ENCODE data around the gene HDAC2. TPM values are rescaled to one million over a fixed set of nuclear protein-coding genes. Genes with fewer than 3 reads are reported as not detected.

HDAC2 gene
- total RNA-seq, 5 donors from 2014 or later (not counting 1 experiment from before 2014, with no cell fraction given), result 44.7 to 54.6 (median 50.1) TPM

- H3K27ac ChIP-seq (ENCODE audit: low read length), result no peak overlapping the region
- no peak overlapping the region for H3K4me3 Mint-ChIP-seq
- no peak for ATAC-seq (replicated peaks in 1 of 4)
- H3K27me3 ChIP-seq (replicated peaks in 1 of 2; ENCODE audit: control insufficient read depth in 2 of 2, extremely low read depth in 1 of 2, insufficient read depth in 2 of 2, low read length in 1 of 2), result peaks cover 0 to 4% of the 10 kb centered on the region in 2 experiments
- H3K27me3 Mint-ChIP-seq, result peaks cover 5 to 10% of the 10 kb centered on the region in 2 donors
- no peak overlapping the region for H3K4me3 ChIP-seq (ENCODE audit: control insufficient read depth in 1 of 2, extremely low read depth in 1 of 2, low read length in 1 of 2)
- no peaks in the 10 kb centered on the region for H3K9me3 ChIP-seq
- H3K9me3 Mint-ChIP-seq, result peaks cover 0 to 4% (median 0%) of the 10 kb centered on the region in 3 donors
- no peaks in the 10 kb centered on the region for H3K36me3 ChIP-seq (ENCODE audit: control insufficient read depth in 2 of 2, extremely low read depth in 1 of 2, insufficient read depth in 1 of 2, low read length in 1 of 2)
- ChIA-PET POLR2A (interaction anchor here in 1 of 2 donors (0.7 kb wide), 1 partner anchor 36 kb away, joined by 6 read pairs; no protein-coding TSS in a partner anchor), CTCF (interaction anchor here in 1 of 2 donors (0.7 kb wide), 1 partner anchor 124 kb away, joined by 3 read pairs; no protein-coding TSS in a partner anchor)
- H3K4me1 ChIP-seq (ENCODE audit: control insufficient read depth in 1 of 2, extremely low read depth in 1 of 2, insufficient read depth in 2 of 2, low read length in 2 of 2), result peaks cover 4 to 8% of the 10 kb centered on the region in 2 experiments
- H3K27ac Mint-ChIP-seq, result no peak overlapping the region
- H3K4me1 Mint-ChIP-seq, result peaks cover 16 to 29% (median 22%) of the 10 kb centered on the region in 3 donors
- WGBS (ENCODE audit: insufficient coverage), result no CpG with 5 or more reads among the region's 2 CpGs
- no peaks in the 10 kb centered on the region for H3K36me3 Mint-ChIP-seq
- DNase-seq, result no peak
Observed at GRCh38 chr6:114009192-114009591, 38.2 kb upstream of the HDAC2 start.

DNA sequence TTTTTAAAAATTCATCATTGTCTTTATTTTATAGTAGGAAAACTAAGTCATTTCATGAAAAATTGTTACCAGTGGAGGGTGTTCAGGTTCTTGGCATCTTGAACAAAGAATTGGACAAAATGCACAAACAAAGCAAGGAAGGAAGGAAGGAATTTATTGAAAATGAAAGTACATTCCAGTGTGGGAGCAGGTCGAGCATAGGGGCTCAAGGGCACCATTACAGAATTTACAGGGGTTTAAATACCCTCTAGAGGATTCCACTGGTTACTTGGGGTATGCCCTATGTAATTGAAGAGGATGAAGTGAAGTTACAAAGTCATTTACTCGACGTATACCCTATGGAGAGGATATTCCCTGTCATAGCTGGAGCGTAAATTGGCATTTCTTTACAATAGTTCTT is 37.4 kb upstream of the HDAC2 start:
- CTCF ChIA-PET, result no interaction called here
- Mint-ChIP-seq H3K36me3 (no peaks in the 10 kb centered on the region), H3K4me1 (peaks cover 16 to 29% (median 22%) of the 10 kb centered on the region in 3 donors), H3K27ac (no peak overlapping the region), H3K9me3 (peaks cover 0 to 4% (median 0%) of the 10 kb centered on the region in 3 donors), H3K27me3 (peaks cover 5 to 10% of the 10 kb centered on the region in 2 donors), H3K4me3 (no peak overlapping the region)
- H3K9me3 ChIP-seq, result no peaks in the 10 kb centered on the region
- H3K4me1 ChIP-seq (ENCODE audit: control insufficient read depth in 1 of 2, extremely low read depth in 1 of 2, insufficient read depth in 2 of 2, low read length in 2 of 2), result peaks cover 4 to 8% of the 10 kb centered on the region in 2 experiments
- no peak overlapping the region for H3K4me3 ChIP-seq (ENCODE audit: control insufficient read depth in 1 of 2, extremely low read depth in 1 of 2, low read length in 1 of 2)
- H3K36me3 ChIP-seq (ENCODE audit: control insufficient read depth in 2 of 2, extremely low read depth in 1 of 2, insufficient read depth in 1 of 2, low read length in 1 of 2), result no peaks in the 10 kb centered on the region
- no CpG with 5 or more reads among the region's 4 CpGs for WGBS (ENCODE audit: insufficient coverage)
- ATAC-seq (replicated peaks in 1 of 4) (no peak), DNase-seq (no peak)
- H3K27me3 ChIP-seq (replicated peaks in 1 of 2; ENCODE audit: control insufficient read depth in 2 of 2, extremely low read depth in 1 of 2, insufficient read depth in 2 of 2, low read length in 1 of 2), result peaks cover 0 to 4% of the 10 kb centered on the region in 2 experiments
- H3K27ac ChIP-seq (ENCODE audit: low read length), result no peak overlapping the region
- POLR2A ChIA-PET, result no interaction called here

- Mint-ChIP-seq H3K9me3 (peaks cover 0 to 4% (median 0%) of the 10 kb centered on the region in 3 donors), H3K27me3 (peaks cover 11 to 15% of the 10 kb centered on the region in 2 donors), H3K27ac (peak overlapping the region in 1 of 2 donors; percentile 44), H3K36me3 (no peaks in the 10 kb centered on the region), H3K4me3 (peak overlapping the region in 2 of 3 donors; percentile 22 to 30), H3K4me1 (peaks cover 16 to 29% (median 22%) of the 10 kb centered on the region in 3 donors)
- DNase-seq (peak in 7 of 35 experiments; percentile 1 to 47 (median 4)), ATAC-seq (replicated peaks in 1 of 4) (peak; percentile 67 to 93 (median 88))
- POLR2A ChIA-PET, result interaction anchor here in 1 of 2 donors (0.6 kb wide), 1 partner anchor 23 kb away, joined by 3 read pairs; no protein-coding TSS in a partner anchor
- H3K4me1 ChIP-seq (ENCODE audit: control insufficient read depth in 1 of 2, extremely low read depth in 1 of 2, insufficient read depth in 2 of 2, low read length in 2 of 2), result peaks cover 4 to 8% of the 10 kb centered on the region in 2 experiments
- CTCF ChIA-PET, result no interaction called here
- no peak overlapping the region for H3K4me3 ChIP-seq (ENCODE audit: control insufficient read depth in 1 of 2, extremely low read depth in 1 of 2, low read length in 1 of 2)
- H3K27ac ChIP-seq (ENCODE audit: low read length), result no peak overlapping the region
- no CpG with 5 or more reads among the region's 2 CpGs for WGBS (ENCODE audit: insufficient coverage)
- H3K36me3 ChIP-seq (ENCODE audit: control insufficient read depth in 2 of 2, extremely low read depth in 1 of 2, insufficient read depth in 1 of 2, low read length in 1 of 2), result no peaks in the 10 kb centered on the region
- H3K9me3 ChIP-seq, result no peaks in the 10 kb centered on the region
- H3K27me3 ChIP-seq (replicated peaks in 1 of 2; ENCODE audit: control insufficient read depth in 2 of 2, extremely low read depth in 1 of 2, insufficient read depth in 2 of 2, low read length in 1 of 2), result peaks cover 0 to 4% of the 10 kb centered on the region in 2 experiments
Observed at GRCh38 chr6:114007516-114007915, 36.6 kb upstream of the HDAC2 start.

- Histone ChIP-seq H3K36me3 (ENCODE audit: control insufficient read depth in 2 of 2, extremely low read depth in 1 of 2, insufficient read depth in 1 of 2, low read length in 1 of 2) (no peaks in the 10 kb centered on the region), H3K27me3 (replicated peaks in 1 of 2; ENCODE audit: control insufficient read depth in 2 of 2, extremely low read depth in 1 of 2, insufficient read depth in 2 of 2, low read length in 1 of 2) (no peaks in the 10 kb centered on the region), H3K27ac (ENCODE audit: low read length) (no peak overlapping the region), H3K4me3 (ENCODE audit: control insufficient read depth in 1 of 2, extremely low read depth in 1 of 2, low read length in 1 of 2) (no peak overlapping the region), H3K4me1 (ENCODE audit: control insufficient read depth in 1 of 2, extremely low read depth in 1 of 2, insufficient read depth in 2 of 2, low read length in 2 of 2) (no peaks in the 10 kb centered on the region), H3K9me3 (no peaks in the 10 kb centered on the region)
- no peak for ATAC-seq (replicated peaks in 1 of 4)
- ChIA-PET CTCF (interaction anchor here in 1 of 2 donors (0.6 kb wide), 1 partner anchor 45 kb away, joined by 3 read pairs; no protein-coding TSS in a partner anchor), POLR2A (no interaction called here)
- Mint-ChIP-seq H3K36me3 (no peaks in the 10 kb centered on the region), H3K4me1 (no peaks in the 10 kb centered on the region), H3K9me3 (peaks cover 3 to 4% (median 3%) of the 10 kb centered on the region in 3 donors), H3K27ac (no peak overlapping the region), H3K4me3 (no peak overlapping the region), H3K27me3 (peaks cover 24 to 25% of the 10 kb centered on the region in 2 donors)
- DNase-seq, result no peak
Observed at GRCh38 chr6:114001354-114001753, 30.4 kb upstream of the HDAC2 start.

GRCh38 chr6:114000069-114000468 is 29.1 kb upstream of the HDAC2 start:
- H3K4me3 ChIP-seq (ENCODE audit: control insufficient read depth in 1 of 2, extremely low read depth in 1 of 2, low read length in 1 of 2), result no peak overlapping the region
- Mint-ChIP-seq H3K27me3 (peaks cover 24 to 25% of the 10 kb centered on the region in 2 donors), H3K36me3 (no peaks in the 10 kb centered on the region), H3K4me3 (no peak overlapping the region), H3K4me1 (peaks cover under 1 to 2% (median 2%) of the 10 kb centered on the region in 3 donors), H3K27ac (no peak overlapping the region), H3K9me3 (peaks cover 3 to 4% (median 3%) of the 10 kb centered on the region in 3 donors)
- H3K36me3 ChIP-seq (ENCODE audit: control insufficient read depth in 2 of 2, extremely low read depth in 1 of 2, insufficient read depth in 1 of 2, low read length in 1 of 2), result no peaks in the 10 kb centered on the region
- no peaks in the 10 kb centered on the region for H3K9me3 ChIP-seq
- ChIA-PET POLR2A (no interaction called here), CTCF (interaction anchor here in 1 of 2 donors (0.5 kb wide), 1 partner anchor 27 kb away, joined by 3 read pairs; no protein-coding TSS in a partner anchor)
- H3K4me1 ChIP-seq (ENCODE audit: control insufficient read depth in 1 of 2, extremely low read depth in 1 of 2, insufficient read depth in 2 of 2, low read length in 2 of 2), result no peaks in the 10 kb centered on the region
- no peaks in the 10 kb centered on the region for H3K27me3 ChIP-seq (replicated peaks in 1 of 2; ENCODE audit: control insufficient read depth in 2 of 2, extremely low read depth in 1 of 2, insufficient read depth in 2 of 2, low read length in 1 of 2)
- DNase-seq (no peak), ATAC-seq (replicated peaks in 1 of 4) (no peak)
- H3K27ac ChIP-seq (ENCODE audit: low read length), result no peak overlapping the region
- WGBS (ENCODE audit: insufficient coverage), result no CpG with 5 or more reads among the region's 2 CpGs

GRCh38 chr6:113999284-113999683 is 28.3 kb upstream of the HDAC2 start:
- ChIA-PET POLR2A (interaction anchor here in 1 of 2 donors (0.6 kb wide), 1 partner anchor 29 kb away, joined by 6 read pairs; the partner anchor contains the start of gene HDAC2), CTCF (no interaction called here)
- ATAC-seq (replicated peaks in 1 of 4) (no peak), DNase-seq (no peak)
- H3K4me3 ChIP-seq (ENCODE audit: control insufficient read depth in 1 of 2, extremely low read depth in 1 of 2, low read length in 1 of 2), result no peak overlapping the region
- peaks cover 0 to 3% (median 3%) of the 10 kb centered on the region in 3 donors for H3K9me3 Mint-ChIP-seq
- peaks cover 19 to 21% of the 10 kb centered on the region in 2 donors for H3K27me3 Mint-ChIP-seq
- H3K9me3 ChIP-seq, result no peaks in the 10 kb centered on the region
- H3K4me3 Mint-ChIP-seq, result no peak overlapping the region
- peaks cover 4 to 6% (median 6%) of the 10 kb centered on the region in 3 donors for H3K4me1 Mint-ChIP-seq
- no peaks in the 10 kb centered on the region for H3K36me3 Mint-ChIP-seq
- WGBS (ENCODE audit: insufficient coverage), result no CpG with 5 or more reads among the region's 2 CpGs
- no peaks in the 10 kb centered on the region for H3K4me1 ChIP-seq (ENCODE audit: control insufficient read depth in 1 of 2, extremely low read depth in 1 of 2, insufficient read depth in 2 of 2, low read length in 2 of 2)
- no peaks in the 10 kb centered on the region for H3K36me3 ChIP-seq (ENCODE audit: control insufficient read depth in 2 of 2, extremely low read depth in 1 of 2, insufficient read depth in 1 of 2, low read length in 1 of 2)
- H3K27ac Mint-ChIP-seq, result no peak overlapping the region
- no peak overlapping the region for H3K27ac ChIP-seq (ENCODE audit: low read length)
- H3K27me3 ChIP-seq (replicated peaks in 1 of 2; ENCODE audit: control insufficient read depth in 2 of 2, extremely low read depth in 1 of 2, insufficient read depth in 2 of 2, low read length in 1 of 2), result no peaks in the 10 kb centered on the region
